GM06990 (cell line): ENCODE measurements around the gene SRPK3.

Experiments
- DNase-seq: peaks from one replicate; pipeline ENCODE4 v3.0.0-alpha.2; 2011; ENCODE audit not compliant: insufficient read length; ENCODE audit errors: extremely low read depth
- H3K27me3 ChIP-seq: replicated peaks from 2 replicates; pipeline ENCODE4 v1.6.0; 2011; ENCODE audit warnings: low read length; ENCODE audit not compliant: control insufficient read depth, insufficient read depth
- H3K36me3 ChIP-seq: 2 replicates; pipeline ENCODE4 v1.5.1; 2011; ENCODE audit warnings: low read length; ENCODE audit not compliant: control insufficient read depth, insufficient read depth
- H3K4me3 ChIP-seq: replicated peaks from 2 replicates; pipeline ENCODE4 v1.5.1; 2011; ENCODE audit warnings: low read depth, mild to moderate bottlenecking, control low read depth, low read length
- CTCF ChIP-seq: IDR thresholded peaks from 2 replicates; pipeline ENCODE4 v1.5.1; 2011; ENCODE audit warnings: low read length, control low read depth, mild to moderate bottlenecking, inconsistent platforms; ENCODE audit not compliant: insufficient read depth, poor library complexity, severe bottlenecking

SRPK3 gene

GRCh38 chrX:153761863-153762262 is 19.0 kb upstream of the SRPK3 start:
- no peaks in the 10 kb centered on the region for H3K36me3 ChIP-seq
- no peak for DNase-seq
- no peak for TF ChIP-seq CTCF
- H3K4me3 ChIP-seq, result no peak overlapping the region
- no peaks in the 10 kb centered on the region for H3K27me3 ChIP-seq

- Histone ChIP-seq H3K4me3 (no peak overlapping the region), H3K27me3 (no peaks in the 10 kb centered on the region), H3K36me3 (no peaks in the 10 kb centered on the region)
- DNase-seq, result no peak
- TF ChIP-seq CTCF, result no peak
Observed at GRCh38 chrX:153762626-153763173, 18.1 kb upstream of the SRPK3 start.

GRCh38 chrX:153763298-153763932 is 17.4 kb upstream of the SRPK3 start:
- Histone ChIP-seq H3K36me3 (no peaks in the 10 kb centered on the region), H3K4me3 (no peak overlapping the region), H3K27me3 (no peaks in the 10 kb centered on the region)
- no peak for DNase-seq
- no peak for TF ChIP-seq CTCF

GRCh38 chrX:153763989-153764755 is 16.7 kb upstream of the SRPK3 start, which contains the start of gene PLXNB3:
PLXNB3 (plus strand) TSS chrX:153764249; CDS start chrX:153765536, 1,287 bp downstream.
- peak; percentile 88 for TF ChIP-seq CTCF
- H3K27me3 ChIP-seq, result no peaks in the 10 kb centered on the region
- H3K36me3 ChIP-seq, result no peaks in the 10 kb centered on the region
- peak; percentile 56 for DNase-seq
- H3K4me3 ChIP-seq, result no peak within 1 kb of the TSS

GRCh38 chrX:153764786-153765137 is 16.1 kb upstream of the SRPK3 start:
- DNase-seq, result peak; percentile 6
- no peak for TF ChIP-seq CTCF
- Histone ChIP-seq H3K36me3 (no peaks in the 10 kb centered on the region), H3K27me3 (no peaks in the 10 kb centered on the region), H3K4me3 (no peak overlapping the region)
